Measurements from ENCODE around the gene TMEM183A. TPM values are rescaled to one million over a fixed set of nuclear protein-coding genes. Genes with fewer than 3 reads are reported as not detected.

Gene TMEM183A
- total RNA-seq, 4 donors from 2014 or later = 69.0 to 93.9 (median 87.6) TPM

DNA sequence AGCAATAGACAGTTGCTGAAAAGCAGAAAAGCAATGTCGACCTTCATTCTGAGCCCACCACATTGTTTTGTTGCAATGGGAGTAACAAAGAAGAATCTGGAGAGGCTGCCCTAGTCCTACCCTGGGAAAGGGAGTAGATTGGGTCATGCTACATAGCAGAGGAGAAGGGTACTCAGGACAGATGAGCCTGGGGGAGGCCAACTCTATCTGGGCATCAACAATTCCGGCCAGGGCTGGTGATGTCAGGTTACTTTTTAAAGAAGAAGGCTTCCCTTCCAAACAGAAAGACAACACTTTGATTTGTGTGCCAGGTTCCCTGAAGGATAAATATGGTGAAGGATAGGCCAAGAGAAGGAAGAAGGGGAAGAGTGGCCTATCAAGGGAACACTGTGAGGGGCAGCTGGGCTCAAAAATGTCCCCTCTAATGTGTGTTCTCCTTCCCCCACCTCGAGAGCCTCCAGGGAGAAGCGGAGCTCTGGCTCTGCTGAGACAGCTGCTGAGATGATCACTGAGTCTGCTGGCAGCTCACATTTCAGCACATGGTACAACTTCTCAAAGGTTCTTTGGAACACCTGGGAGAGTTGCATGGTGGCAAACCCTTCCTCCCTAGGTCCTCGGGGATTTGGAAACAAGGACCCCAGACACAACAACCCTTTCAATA, 45.8 kb upstream of the TMEM183A start:
- DNase-seq (ENCODE audit: extremely low spot score) = no peak
- peaks cover 25 to 30% (median 28%) of the 10 kb centered on the region in 4 donors for H3K4me1 ChIP-seq
- H3K27ac ChIP-seq (replicated peaks in 1 of 4) = no peak overlapping the region
- H3K27me3 ChIP-seq = peaks cover 0 to 4% (median 0%) of the 10 kb centered on the region in 4 donors
- H3K9me3 ChIP-seq = no peaks in the 10 kb centered on the region
- intact Hi-C loops (cut with DNase I) = no loop called here
- H3K36me3 ChIP-seq = peaks cover 13 to 44% (median 41%) of the 10 kb centered on the region in 4 donors
- WGBS = 93% methylated on average over 5 of the region's 5 CpGs
- TF ChIP-seq CTCF (IDR thresholded peaks at IDR 0.05) (no peak), POLR2A (IDR thresholded peaks at IDR 0.05; ENCODE audit: low read depth) (no peak), EP300 (IDR thresholded peaks at IDR 0.05) (no peak), POLR2AphosphoS5 (IDR thresholded peaks at IDR 0.05) (no peak)
- H3K4me3 ChIP-seq = no peak overlapping the region

- no peaks in the 10 kb centered on the region for H3K9me3 ChIP-seq
- H3K4me3 ChIP-seq = no peak overlapping the region
- H3K27me3 ChIP-seq = no peaks in the 10 kb centered on the region
- peaks cover 13 to 44% (median 41%) of the 10 kb centered on the region in 4 donors for H3K36me3 ChIP-seq
- no peak overlapping the region for H3K27ac ChIP-seq (replicated peaks in 1 of 4)
- 83% methylated on average over 6 of the region's 6 CpGs for WGBS
- TF ChIP-seq POLR2AphosphoS5 (IDR thresholded peaks at IDR 0.05) (no peak), CTCF (IDR thresholded peaks at IDR 0.05) (no peak), EP300 (IDR thresholded peaks at IDR 0.05) (no peak), POLR2A (IDR thresholded peaks at IDR 0.05; ENCODE audit: low read depth) (no peak)
- no peak for DNase-seq (ENCODE audit: extremely low spot score)
- H3K4me1 ChIP-seq = peaks cover 21 to 31% (median 23%) of the 10 kb centered on the region in 4 donors
- intact Hi-C loops (cut with DNase I) = loop anchor here (5.0 kb wide), 1 partner anchor 42 kb away; the partner anchor contains the start of gene TMEM183A
These were observed 42.3 kb upstream of the TMEM183A start for GRCh38 chr1:202964791-202965410.

DNA sequence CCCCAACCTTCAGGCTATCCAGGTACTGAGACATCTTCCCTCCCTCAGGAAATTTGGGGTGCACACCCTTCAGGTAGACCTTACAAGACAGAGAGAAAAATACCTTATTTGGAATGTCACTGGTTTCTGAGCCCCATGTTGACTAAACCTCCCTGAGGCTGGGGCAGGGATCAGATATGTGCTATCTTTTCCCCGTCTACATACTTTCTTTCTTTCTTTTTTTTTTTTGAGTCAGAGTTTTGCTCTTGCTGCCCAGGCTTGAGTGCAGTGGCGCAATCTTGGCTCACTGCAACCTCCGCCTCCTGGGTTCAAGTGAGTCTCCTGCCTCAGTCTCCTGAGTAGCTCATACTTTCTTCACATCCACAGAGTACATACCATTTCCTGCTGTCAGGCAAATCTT, 41.8 kb upstream of the TMEM183A start:
- DNase-seq (ENCODE audit: extremely low spot score) = no peak
- Histone ChIP-seq H3K4me1 (peaks cover 21 to 31% (median 23%) of the 10 kb centered on the region in 4 donors), H3K27ac (replicated peaks in 1 of 4) (peak overlapping the region in 1 of 4 donors; percentile 95), H3K4me3 (no peak overlapping the region), H3K36me3 (peaks cover 13 to 44% (median 41%) of the 10 kb centered on the region in 4 donors), H3K27me3 (no peaks in the 10 kb centered on the region), H3K9me3 (no peaks in the 10 kb centered on the region)
- WGBS = 82% methylated on average over 3 of the region's 3 CpGs
- intact Hi-C loops (cut with DNase I) = loop anchor here (5.0 kb wide), 1 partner anchor 42 kb away; the partner anchor contains the start of gene TMEM183A
- TF ChIP-seq POLR2AphosphoS5 (IDR thresholded peaks at IDR 0.05) = no peak

DNA sequence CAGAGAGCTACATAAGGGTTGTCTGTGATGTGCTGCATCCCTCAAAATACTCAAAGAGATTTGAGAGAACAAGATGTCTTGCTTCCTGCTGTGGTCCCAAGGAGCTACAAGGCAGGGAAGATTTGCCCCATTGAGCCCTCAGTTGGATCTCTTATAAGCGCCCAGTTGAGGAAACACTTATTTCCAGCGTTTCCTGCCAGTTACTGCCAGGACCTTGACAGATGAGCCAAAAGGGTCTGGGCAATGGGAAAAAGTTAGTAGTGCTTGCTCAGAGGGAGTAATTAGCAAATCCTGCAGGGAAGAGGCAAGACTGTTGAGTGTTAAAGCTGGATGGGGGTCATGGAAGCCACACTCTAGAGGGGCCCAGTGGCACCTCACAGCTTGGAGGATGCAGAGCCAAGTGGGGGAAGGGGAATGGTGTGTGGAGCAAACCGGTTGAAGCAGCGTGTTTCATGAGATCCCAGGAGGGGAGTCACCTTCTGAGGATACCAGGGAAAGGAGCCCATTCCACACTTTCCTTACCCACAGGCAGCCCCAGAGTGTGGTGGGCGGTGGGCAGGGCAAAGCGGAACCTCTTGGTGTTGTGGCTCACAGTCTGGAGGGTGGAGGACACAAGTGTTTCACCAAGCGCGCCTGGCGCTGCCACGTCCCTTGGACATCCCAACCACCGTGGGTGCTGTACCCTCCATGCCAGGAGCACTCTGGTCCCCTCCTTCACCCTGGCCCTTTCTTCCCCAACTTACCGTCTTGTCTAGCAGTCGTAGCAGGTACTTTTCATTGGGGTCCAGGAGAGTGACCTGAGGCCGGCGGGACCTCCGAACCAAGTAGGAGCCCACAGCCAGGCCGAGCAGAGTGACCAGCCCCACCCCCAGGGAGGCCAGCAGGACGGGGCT, 40.9 kb upstream of the TMEM183A start:
- Histone ChIP-seq H3K36me3 (peaks cover 13 to 42% (median 36%) of the 10 kb centered on the region in 4 donors), H3K4me3 (peak overlapping the region; percentile 76 to 90 (median 86)), H3K9me3 (no peaks in the 10 kb centered on the region), H3K27me3 (no peaks in the 10 kb centered on the region), H3K27ac (replicated peaks in 1 of 4) (peak overlapping the region; percentile 85 to 97 (median 96)), H3K4me1 (peaks cover 21 to 31% (median 23%) of the 10 kb centered on the region in 4 donors)
- TF ChIP-seq CTCF (IDR thresholded peaks at IDR 0.05) = no peak
- TF ChIP-seq EP300 (IDR thresholded peaks at IDR 0.05) = no peak
- no peak for TF ChIP-seq POLR2A (IDR thresholded peaks at IDR 0.05; ENCODE audit: low read depth)
- TF ChIP-seq POLR2AphosphoS5 (IDR thresholded peaks at IDR 0.05) = no peak
- no peak for DNase-seq (ENCODE audit: extremely low spot score)
- 57% methylated on average over 11 of the region's 18 CpGs for WGBS
- intact Hi-C loops (cut with DNase I) = loop anchor here (5.0 kb wide), 1 partner anchor 41 kb away; the partner anchor contains the start of gene TMEM183A

All from esophagus muscularis mucosa (tissue), 4 donors.